ENCODE measurements around the gene GPALPP1.
"Not testable (repeated sequence)": the region's sequence is repeated elsewhere in the genome, so short reads cannot be mapped to it uniquely, and the experiment has no call there.

GPALPP1 gene

DNA sequence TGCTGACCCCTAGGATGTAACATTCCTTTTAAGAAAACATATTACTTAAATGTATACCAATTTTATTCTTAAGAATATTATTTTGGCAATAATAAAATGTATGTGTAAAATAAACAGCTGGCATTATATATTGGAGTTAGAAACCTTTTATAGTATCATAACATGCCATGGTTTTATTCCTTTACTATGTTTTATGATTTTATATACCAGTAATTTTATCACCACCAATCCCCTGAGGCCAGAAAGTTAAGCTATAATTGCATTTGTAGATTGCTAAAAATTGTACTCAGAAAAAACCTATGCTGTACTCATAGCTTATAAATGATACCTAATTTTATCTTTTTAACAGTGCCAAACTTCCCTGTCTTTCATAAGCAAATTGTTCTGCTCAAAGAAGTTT is 17.9 kb downstream of the GPALPP1 start:
- no peak for DNase-seq (ENCODE audit: low spot score)

DNA sequence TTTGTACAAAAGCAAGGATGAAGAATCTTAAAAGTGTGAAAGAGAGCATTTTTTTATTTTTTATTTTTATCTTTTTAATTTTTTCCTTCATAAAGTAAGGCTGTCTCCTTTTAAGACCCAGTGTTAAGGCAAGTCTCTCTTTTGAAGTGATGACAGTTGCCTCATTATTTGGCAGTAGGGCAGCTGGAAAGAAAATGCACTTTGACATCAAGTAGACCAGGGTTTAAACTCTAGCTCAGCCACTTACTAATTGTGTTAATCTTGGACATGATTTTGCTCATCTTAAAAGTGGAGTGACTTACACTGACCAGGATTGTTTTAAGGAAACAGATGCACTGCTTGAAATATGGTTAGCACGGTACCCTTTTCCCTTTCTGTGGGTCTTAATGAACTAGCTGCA is 18.5 kb downstream of the GPALPP1 start:
- DNase-seq (ENCODE audit: low spot score) = no peak

DNA sequence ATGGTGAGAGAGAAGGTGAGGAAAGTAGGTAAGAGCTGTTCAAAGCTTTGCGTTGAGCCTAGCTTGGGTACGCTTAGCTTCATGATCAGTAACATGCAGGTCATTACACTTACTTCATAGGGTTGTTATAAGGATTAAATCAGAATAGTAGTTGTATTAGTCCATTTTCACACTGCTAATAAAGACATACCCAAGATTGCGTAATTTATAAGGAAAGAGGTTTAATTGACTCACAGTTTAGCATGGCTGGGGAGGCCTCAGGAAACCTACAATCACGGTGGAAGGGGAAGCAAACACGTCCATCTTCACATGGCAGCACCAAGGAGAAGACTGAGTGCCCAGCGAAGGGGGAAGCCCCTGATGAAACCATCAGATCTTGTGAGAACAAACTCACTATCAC is 21.9 kb downstream of the GPALPP1 start:
- DNase-seq (ENCODE audit: low spot score) = no peak

DNA sequence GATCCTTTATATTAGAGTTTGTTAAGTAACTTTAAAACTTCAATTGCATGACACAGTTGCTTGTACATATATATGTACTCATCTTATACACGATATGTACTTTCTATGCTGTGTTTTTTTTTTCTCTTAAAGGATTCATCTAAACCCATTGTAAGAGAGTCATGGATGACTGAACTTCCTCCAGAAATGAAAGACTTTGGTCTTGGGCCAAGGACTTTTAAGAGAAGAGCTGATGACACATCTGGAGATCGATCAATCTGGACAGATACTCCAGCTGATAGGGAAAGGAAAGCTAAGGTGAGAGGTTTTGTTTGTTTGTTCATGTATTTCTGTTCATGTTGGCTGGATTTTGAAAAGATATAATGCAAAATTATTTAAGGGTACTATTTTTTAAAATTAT is 26.0 kb downstream of the GPALPP1 start:
- DNase-seq (ENCODE audit: low spot score) = peak; percentile 64

DNA sequence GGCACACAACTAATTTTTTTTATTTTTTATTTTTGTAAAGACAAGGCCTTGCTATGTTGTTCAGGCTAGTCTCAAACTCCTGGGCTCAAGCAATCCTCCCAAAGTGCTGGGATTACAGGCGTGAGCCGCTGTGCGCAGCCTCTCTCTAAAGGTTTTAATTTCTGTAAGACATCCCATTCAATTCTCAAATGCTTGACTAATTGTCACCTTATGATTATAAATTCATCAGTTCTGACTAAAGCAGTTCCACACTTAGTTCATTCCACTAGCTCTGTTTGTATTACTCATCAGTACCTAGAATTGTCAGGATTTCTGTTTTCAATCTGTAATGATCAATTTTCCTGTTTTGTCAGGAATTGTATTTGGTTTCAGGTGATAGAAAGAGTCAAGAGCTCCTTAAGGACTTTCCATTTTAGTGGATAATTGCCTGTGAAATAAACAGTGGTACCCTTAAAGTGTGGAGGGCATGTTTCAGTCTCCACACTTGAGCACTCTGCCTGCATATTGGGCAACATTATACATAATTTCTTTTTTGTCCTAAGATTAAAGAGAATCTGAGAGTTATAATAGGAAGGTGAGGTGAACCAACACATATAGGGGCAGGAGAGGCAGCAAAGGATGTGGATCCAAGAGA is 27.6 kb downstream of the GPALPP1 start:
- DNase-seq (ENCODE audit: low spot score) = no peak

DNA sequence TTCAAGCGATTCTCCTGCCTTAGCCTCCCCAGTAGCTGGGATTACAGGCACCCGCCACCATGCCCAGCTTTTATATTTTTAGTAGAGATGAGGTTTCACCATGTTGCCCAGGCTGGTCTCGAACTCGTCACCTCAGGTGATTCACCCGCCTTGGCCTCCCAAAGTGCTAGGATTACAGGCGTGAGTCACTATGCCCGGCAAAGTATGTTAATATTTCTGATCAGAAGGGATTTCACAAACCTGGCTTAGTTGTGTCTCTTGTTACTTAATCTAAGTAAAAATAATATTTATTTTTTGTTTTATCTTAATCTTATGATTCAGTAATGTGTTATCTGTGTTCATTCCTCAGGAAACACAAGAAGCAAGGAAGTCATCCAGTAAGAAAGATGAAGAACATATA is 30.6 kb downstream of the GPALPP1 start:
- DNase-seq (ENCODE audit: low spot score) = not testable (repeated sequence)

DNA sequence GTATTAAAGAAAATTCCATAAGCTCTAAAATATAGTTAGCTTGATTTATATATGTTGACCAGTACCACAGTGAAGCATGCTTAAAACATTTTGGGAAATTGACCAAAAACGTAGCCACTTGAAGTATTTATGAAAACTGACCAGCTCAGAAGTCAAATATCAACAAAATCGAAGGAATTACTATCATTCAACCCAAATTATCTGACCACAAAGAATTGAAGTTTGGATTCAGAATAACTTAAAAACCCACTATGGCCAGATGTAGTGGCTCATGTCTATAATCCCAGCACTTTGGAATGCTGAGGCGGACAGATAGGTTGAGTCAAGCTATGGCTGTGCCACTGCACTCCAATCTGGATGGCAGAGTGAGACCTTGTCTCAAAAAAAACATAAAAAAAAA is 31.9 kb downstream of the GPALPP1 start:
- DNase-seq (ENCODE audit: low spot score) = no peak

DNA sequence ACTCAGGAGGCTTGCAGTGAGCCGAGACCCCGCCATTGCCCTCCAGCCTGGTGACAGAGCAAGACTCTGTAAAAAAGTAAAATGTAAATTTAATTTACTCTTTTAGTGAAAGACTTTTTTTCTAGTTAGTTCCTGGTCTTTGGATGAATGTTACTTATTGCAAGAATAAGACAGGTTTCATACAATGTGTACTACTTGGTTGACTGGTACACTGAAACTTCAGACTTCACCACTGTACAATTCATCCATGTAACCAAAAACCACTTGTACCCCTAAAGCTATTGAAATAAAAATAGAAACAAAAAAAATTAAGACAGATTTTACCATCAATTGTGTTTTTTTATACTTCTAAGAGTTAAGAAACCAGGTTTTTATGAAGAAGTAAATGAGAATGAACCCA is 35.5 kb downstream of the GPALPP1 start:
- no peak for DNase-seq (ENCODE audit: low spot score)

DNA sequence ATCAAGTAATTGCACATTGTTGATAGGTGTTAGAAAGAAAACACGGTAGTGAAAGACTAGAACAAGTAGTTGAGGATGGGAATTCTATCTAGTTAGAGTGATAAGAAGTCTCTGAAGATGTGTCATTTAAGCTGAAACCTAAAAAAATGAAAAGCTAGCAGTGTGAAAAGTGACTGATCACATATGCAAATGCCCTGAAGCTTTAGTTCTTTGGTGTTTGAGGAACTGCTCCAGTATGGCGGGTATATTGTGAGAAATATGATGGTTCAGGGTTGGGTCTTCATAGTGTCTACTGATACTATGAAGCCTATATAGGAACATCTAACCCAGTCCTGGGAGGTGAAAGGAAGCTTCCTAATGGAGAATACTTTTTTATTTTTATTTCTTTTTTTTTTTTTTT is 45.0 kb downstream of the GPALPP1 start:
- no peak for DNase-seq (ENCODE audit: low spot score)

DNA sequence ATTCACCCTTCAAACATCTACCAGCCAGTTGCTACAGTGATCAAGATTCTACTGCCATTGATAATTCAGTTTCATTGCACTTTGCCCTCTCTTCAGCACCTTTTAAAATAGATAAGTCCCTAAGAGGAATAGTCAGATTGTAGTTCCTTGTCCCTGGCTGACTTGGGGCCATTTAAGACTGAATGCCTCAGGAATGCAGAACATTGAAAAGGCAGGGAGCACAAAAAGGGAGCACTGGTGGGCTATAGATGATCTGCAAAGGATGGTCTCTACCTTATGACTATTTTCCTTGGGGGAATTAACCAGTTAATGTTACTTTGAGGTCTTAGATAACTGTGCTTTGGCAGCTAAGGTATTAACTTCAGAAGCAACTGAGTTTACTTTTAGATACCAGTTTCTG is 46.9 kb downstream of the GPALPP1 start:
- DNase-seq (ENCODE audit: low spot score) = no peak

DNA sequence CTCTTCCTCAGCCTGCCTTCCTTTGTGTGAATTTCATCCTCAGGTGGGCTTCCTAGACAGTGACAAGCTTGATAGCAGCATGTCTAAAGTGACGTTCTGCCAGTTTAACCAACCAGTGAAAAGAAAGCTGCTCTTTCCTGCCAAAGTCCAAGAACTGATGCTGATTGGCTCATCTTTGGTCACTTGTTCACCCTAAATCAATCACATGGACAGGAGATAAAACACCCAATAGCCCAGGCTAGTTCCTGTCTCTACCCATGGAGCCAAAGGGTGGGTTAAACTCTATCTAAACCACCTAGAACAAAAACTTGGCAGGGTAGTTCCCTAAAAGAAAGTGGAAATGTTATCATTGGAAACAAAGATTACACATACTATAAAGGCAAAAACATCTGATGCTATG is 50.8 kb downstream of the GPALPP1 start:
- no peak for DNase-seq (ENCODE audit: low spot score)

DNA sequence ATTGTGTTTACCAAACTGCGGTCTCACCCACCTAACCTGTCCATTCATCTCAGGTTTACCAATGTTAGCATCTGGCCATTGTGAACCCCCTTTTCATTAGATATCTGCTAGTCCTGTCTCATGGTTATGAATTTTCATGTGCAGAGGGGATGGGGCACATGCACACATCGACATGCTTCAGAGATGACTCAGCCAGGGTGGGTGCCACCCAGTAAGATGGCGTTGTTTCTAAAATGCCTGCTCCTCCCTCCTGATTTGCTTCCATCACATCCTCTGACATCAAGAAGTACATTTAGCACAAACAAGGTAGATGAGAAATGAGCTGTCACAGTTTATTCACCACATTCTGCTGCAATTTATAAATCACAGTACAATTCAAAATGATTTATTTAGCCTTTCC is 51.3 kb downstream of the GPALPP1 start:
- no peak for DNase-seq (ENCODE audit: low spot score)

DNA sequence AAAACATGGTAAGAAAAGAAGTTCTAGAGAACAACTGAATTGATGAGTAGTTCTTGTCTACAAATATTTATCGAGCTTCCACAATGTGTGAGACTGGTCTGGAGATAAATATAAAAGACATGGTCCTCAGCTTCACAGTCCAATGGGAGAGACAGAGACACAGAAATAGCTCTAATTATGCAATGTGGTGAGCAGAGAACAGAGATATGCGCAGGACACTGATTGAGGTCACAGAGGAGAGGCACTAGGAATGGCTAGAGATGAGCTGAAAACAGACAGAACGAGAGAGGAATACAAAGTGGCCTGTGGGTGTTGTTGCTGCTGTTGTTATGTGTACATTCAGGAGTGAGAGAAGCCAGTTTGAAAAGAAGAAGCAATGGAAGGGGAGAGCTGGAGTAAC is 53.2 kb downstream of the GPALPP1 start:
- DNase-seq (ENCODE audit: low spot score) = no peak

DNA sequence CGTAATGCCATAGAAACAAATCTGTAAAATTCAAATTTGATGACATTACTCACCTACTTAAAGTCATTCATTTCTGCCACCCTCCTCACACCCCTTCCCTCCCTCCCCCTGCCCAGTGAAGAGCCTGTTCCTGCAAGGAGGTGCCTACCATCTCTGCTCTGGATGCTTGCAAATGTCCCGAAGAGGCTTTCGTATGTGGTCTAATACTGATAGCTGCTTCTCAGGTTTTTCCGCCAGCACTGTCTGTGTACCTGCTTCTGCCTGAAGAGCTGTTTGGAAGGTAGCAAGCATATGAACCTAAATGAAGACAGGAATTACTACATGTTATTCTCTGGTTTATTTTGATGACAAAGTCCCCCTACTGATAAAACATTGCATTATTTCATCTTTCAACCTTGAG is 57.1 kb downstream of the GPALPP1 start:
- DNase-seq (ENCODE audit: low spot score) = no peak

DNA sequence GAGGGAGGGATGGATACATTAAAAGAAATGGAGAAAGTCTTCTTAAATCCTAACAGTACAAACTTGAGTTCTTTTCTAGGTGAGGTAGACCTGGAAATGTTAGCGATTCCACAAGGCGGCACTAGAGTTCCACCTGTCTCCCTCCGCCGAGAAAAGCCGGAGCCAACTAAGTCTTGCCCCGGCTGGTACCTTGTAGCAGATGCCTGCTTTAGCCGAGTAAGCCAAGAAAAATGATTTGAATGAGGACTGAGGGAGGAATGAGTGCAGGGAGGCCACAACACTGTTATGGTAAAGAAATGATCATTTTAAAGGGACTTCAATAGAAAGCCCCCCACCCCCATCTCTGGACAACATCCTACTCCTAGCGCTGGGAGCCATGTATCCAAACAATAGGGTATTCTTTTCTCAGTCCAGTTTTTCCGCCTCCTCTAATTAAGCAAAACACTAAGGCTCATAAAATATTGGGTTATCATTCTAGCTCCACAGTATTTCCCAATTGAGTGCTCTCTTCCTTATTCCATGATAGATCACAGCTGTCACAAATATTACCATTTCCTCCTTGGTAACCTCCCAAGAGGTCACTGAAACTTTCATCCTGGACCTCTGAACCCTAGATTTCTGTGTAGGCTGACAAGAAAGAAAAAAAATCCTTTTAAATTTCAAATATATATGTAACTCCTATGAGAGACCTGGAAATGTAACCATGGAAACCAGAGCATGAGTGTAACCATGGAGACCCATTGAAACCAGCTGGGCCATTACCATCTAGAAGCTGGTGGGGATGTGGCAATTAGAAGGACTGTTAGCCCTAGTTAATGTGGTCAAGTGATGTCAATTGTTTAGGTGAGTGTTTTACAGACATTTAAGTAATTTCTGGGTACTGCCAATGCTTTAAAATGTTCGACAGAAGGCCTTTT is 58.3 kb downstream of the GPALPP1 start:
- DNase-seq (ENCODE audit: low spot score) = peak; percentile 85

DNA sequence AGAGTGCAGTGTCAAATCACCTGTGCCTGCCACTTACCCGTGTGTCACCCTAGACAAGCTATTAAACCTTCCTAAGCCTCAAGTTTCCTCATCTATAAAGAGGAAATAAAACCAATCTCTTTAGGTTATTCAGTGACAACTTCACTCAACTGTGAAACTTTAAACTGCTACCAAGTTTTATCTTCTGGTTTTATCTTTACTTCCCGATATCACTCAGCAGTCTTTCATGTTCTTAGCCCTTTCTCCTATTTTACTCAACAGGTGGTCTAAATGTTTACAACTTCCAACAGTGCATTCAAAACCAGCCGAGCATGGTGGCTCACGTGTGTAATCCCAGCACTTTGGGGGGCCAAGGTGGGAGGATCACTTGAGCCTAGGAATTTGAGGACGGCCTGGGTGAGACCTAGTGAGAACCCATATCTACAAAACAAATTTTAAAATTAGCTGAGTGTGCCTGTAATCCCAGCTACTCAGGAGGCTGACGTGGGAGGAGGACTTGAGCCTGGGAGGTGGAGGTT is 59.6 kb downstream of the GPALPP1 start:
- peak; percentile 54 for DNase-seq (ENCODE audit: low spot score)

DNA sequence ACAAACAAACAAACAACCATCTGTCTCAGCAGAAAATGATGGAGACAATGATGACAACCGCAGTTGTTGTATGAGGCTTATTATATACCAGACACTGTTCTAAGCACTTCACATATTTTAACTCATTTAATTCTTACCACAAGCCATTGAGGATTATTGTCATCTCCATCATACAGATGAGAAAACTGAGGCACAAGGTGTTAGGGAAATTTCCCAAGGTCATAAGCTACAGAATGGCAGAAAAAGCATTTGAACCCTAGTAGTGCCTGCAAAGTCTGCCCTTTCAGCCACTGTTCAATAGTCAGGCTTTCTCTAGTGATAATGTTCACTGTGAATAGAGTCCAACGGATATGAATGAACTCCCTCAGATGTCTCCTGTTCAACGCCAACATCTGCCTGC is 60.1 kb downstream of the GPALPP1 start:
- no peak for DNase-seq (ENCODE audit: low spot score)

DNA sequence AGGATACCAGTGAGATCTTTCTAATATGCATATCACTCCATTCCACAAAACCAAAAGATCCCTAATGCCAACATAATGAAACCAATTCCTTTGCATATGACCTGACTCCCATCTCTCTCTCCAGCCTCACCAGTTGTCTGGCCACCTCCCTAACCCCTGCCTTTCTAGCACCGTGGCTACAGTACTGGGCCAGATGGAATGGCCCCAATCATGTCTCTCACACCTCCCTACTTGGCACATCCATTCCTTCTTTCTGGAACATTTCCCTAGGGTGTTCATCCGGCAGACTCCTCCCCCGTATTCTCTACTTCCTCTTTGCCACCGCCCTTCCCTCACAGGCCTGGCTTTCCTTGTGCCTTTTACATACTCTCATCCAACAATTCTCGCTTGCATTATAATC is 62.0 kb downstream of the GPALPP1 start:
- DNase-seq (ENCODE audit: low spot score) = no peak

DNA sequence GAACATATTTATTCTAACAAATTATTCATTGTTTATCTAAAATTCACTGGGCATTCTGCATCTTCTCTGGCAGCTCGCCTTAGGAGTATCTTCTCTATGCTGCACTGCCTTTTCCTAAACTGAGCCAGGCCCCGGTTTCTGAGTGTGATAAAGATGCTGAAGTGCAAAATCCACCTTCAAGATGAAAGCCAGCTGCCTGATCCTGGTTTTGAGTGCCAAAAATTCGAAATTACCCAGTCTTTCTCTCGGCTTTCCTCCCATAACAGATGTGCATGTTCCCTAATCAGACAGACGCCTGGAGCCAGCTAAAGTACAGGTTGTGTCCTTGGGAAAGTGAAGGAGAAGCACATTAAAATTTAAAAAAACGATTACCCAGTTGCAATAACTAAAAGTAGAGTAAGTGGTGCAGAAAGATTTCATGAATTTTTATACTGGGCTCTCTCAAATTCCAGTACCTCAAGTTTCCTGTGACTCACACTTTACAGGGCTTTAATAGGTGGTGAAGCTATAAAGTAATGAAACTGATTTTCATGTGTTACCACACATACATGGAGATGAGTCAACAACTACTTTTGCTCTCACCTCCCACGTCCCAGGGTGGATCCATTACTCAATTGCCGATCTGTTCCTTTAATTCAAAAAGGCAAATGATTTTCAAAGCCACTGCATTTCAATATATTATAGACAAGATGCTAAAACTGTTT is 66.0 kb downstream of the GPALPP1 start:
- peak; percentile 91 for DNase-seq (ENCODE audit: low spot score)

DNA sequence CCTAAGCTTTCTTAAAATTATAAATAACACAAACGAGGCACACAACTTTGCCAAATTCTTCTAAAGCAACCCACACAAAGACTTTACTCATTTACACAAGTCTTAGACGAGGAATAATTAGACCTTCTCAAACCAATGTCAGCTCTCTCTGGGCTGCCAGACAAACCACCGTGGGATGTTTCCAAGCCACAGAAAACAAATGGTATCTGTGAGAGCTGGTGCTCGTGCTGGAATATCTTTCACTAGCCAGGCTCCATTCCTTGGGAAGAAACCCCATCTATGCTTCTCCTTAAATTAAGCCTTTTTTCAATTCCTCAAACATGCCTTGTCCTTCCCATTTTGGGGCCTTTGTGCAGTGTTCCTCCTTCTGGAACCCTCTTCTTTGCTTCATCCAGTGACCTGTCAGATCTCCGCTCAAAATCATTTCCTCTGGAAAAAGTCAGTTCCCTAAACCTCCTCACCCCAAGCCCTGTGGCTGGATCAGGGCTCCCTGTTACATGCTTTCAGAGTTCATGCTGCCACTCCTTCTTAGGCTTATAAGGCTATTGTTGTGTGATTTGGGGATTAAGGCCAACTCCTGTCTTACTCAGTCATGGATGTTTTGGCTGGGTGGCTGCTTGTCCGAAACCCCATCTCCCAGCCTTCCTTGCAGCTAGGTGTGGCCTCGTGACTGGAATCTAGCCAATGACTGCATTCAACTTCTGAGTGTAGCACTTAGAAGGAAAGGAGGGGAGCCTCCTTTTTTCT is 66.7 kb downstream of the GPALPP1 start:
- peak; percentile 34 for DNase-seq (ENCODE audit: low spot score)

DNA sequence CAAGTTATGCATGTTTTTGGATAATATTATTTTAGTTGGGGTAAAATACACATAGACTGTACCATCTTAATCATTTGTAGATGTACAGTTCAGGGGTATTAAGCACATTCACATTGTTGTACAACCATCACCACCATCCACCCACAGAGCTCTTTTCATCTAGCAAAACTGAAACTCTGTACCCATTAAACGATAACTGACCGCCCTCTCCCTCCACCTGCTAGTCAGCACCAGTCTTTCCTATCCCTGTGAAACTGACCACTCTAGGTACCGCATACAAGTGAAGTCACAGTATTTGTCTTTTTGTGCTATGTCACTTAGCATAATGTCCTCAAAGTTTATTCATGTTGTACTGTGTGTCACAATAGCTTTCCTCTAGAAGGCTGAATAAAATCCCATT is 70.7 kb downstream of the GPALPP1 start:
- no peak for DNase-seq (ENCODE audit: low spot score)

DNA sequence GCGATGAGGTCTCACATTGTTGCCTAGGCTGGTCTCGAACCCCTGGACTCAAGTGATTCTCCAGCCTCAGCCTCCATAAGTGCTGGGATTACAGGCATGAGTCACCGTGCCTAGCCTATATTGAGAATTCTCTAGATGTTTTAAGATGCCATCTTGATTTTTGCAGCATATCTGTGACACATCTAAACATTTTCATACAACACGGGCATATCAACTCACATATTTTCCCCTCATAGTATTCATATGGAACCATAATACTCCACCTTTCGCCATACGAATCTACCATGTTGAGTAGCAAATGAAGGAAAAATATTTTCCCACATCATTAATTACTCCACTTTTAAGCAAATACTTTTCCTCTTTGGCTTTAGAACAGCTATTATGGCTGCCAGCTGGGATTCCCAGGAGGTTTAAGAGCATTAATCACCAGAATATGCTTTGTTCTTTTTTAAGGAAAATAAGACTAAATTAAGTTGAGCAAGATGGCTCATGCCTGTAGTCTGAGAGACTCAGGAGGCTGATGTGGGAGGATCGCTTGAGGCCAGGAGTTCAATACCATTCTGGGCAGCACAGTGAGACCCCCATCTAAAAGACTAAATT is 74.0 kb downstream of the GPALPP1 start:
- peak; percentile 13 for DNase-seq (ENCODE audit: low spot score)

Measured in kidney tubule cell (primary cell).